ENCODE data around the gene CRCP.
A peak's percentile ranks its signal among the peaks of the same experiment; 100 is the strongest.

GRCh38 chr7:66114743-66115649 is at the start of gene CRCP:
- no peak for TF ChIP-seq CTCF (conservative IDR thresholded peaks at IDR 0.05; ENCODE audit: low read depth in 2 of 2)
- TF ChIP-seq REST (IDR thresholded peaks at IDR 0.05; ENCODE audit: unreplicated experiment) = no peak
- peak; percentile 85 for TF ChIP-seq POLR2AphosphoS5 (IDR thresholded peaks at IDR 0.05; ENCODE audit: low read depth)
- no peak for TF ChIP-seq EZH2phosphoT487 (IDR thresholded peaks at IDR 0.05; ENCODE audit: unreplicated experiment)
- TF ChIP-seq STAT1 (IDR thresholded peaks at IDR 0.05; ENCODE audit: unreplicated experiment) = no peak
- no peak for TF ChIP-seq EZH2 (IDR thresholded peaks at IDR 0.05; ENCODE audit: low read depth, unreplicated experiment)
- TF ChIP-seq NANOG (IDR thresholded peaks at IDR 0.05; ENCODE audit: borderline replicate concordance) = no peak
- peak; percentile 21; the same call in 1 of the 2 replicates for TF ChIP-seq CREB1 (CRISPR knock-in tag; IDR thresholded peaks at IDR 0.05; ENCODE audit: low read depth)
- no peak for TF ChIP-seq JUNB (IDR thresholded peaks at IDR 0.05; ENCODE audit: unreplicated experiment)
